NCI-H1048 (cell line): Measurements from ENCODE around the gene AKAP8.
A peak's percentile ranks its signal among the peaks of the same experiment; 100 is the strongest.
"Not testable (repeated sequence)": the region's sequence is repeated elsewhere in the genome, so short reads cannot be mapped to it uniquely, and the experiment has no call there.

Experiments used
- DNase-seq: peaks from one replicate; lab custom pipeline; 2025; lab: John Stamatoyannopoulos, UW

AKAP8 gene

DNA sequence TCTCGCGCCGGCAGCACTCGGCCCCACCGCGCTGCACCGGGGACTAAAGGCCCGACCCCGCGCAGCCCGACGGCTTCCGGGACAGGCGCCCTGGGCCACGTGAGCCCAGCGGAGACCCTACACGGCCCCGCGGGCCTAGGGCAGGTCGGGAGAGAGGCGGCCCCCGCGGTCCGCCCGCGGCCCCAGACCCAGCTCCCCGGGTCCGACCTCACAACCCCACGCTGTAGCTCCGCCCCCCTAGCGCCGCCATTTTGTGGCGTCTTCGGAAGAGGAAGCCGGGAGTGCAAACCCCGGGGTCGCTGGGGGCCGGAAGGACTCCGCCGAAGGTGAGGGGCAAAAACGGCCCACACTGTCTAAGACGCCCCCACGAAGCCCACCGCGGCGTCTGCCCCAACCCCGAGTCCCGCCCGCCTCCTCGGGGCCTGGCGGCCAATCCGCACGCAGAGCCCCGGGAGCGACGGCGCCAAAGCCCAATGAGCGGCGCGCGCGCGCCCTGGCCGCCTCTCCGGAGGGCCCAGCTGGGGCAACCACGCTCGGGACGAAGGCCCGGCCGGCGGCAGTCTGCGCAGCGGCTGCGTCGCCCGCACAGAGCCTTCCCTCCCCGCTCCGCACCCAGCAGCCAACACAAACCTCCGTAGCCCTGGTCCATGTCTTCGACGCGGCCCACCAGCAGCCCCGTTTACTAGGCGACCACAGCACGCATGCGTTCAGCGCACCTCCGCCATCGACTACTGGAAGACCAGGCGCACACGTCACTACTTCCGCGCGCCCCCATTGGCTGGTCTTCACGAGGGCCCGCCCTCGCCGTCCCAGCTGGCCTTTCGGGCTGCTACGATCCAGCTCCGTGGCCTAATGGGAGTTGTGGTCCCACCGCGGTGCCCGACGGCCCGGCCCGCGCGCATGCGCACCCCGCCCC is at the start of gene AKAP8:
TSS of gene AKAP8 (minus strand) at position 705 of the 916 bp plus-strand sequence. CDS start at position 649, 56 bp downstream.
- peak; percentile 94 for DNase-seq

DNA sequence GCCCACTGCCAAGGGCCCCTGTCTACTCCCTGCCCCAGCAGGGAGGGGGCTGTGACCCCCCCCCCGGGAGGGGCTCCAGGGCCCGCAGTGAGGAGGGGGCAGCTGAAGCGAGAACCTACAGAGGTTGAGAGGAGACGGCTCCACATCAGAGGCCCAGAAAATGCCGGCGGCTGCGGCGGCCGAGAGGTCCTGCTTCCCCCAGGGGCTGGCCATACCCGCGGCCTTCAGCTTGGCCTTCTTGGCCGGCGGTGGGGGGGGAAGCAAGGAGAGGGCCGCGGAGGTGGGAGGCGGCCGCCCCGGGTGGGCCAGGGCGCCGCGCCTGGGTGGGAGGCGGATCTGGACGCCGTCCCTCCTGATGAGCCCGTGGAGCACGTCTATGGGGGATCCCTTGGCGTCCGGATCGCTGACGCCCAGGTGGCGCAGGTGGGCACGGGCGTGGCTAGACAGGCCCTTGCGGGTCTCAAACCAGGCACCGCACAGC is 48.4 kb upstream of the AKAP8 start:
- no peak for DNase-seq

- DNase-seq: no peak
These were observed 47.7 kb upstream of the AKAP8 start for GRCh38 chr19:15427350-15427700.

GRCh38 chr19:15426485-15427349 is 47.1 kb upstream of the AKAP8 start:
- no peak for DNase-seq

GRCh38 chr19:15425321-15425950 is 45.8 kb upstream of the AKAP8 start:
- DNase-seq: no peak

GRCh38 chr19:15424692-15425272 is 45.2 kb upstream of the AKAP8 start:
- no peak for DNase-seq

DNA sequence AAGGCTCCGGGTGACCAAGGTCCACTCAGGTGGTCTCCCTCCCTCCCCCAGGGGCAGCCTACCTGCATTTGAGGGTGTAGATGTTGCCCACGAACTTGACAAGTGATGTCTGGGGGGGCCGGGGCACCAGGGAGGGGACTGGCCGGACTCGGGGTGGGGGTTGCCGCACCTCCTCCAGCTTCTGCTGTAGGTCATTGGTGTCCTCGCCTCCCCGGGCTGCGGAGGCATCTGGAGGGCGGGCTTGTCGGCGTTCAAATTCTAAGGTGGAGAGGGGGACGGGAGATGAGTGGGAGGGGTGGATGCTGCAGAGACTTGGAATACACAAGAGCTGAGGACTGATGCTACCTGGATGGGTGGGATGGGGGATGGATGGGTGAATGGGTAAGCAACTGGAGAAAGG is 44.5 kb upstream of the AKAP8 start:
- no peak for DNase-seq

DNA sequence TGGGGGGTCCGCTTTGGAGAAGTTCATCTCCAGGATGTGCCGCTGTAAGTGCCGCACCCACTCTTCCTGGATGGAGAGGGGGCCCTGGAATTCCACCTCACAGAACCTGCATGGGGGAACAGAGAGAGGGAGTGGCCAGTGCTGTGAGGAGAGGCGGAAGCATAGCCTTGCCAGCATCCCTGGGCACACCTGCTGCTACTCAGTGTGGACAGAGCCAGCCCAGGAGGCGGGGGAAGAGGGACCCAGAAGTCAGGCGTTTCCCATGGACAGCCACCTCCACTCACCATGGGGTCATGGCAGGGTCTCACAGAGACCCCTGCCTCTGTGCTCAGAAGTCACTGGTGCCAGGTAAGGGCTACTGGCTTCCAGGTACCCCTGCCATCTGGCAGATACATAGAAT is 43.5 kb upstream of the AKAP8 start:
- DNase-seq: no peak

DNA sequence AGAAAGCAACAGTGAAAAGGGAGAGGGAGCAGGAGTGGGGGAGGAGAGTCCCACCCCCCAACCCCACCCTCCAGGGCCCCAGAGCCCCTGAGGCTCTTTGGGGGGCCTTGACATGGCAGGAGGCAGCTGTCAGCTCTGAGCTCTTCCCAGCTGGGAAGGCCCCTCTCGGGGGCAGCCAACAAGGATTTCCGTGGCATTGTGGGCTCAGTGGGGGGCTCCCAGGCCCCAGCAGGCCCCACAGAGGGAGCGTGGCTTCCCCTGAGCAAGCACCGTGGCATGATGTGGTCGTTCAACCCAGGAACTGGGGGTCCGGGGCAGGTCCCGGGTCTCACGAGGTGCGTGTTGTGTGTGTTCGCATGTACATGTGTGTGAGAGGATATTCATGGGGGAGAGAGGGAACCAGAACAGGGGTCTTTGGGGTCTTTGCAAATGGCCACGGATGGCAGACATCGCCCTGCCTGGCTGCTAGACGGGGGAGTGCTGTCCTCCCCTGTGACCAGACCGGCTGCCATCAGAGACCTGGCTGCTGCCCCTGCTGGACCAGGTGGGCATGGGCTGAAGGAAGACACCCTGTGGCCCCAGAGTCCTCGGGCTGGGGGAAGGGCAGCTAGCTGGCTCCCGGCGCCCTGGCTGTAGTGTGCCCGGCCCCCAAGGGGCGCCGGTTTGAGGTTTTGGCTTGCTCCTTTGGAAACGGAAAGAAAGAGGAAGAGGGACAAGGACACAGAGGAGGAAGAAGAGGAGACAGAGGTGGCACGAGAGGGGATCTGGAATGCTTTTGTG is 42.9 kb upstream of the AKAP8 start:
- DNase-seq: no peak

GRCh38 chr19:15421721-15422260 is 42.2 kb upstream of the AKAP8 start:
- no peak for DNase-seq

GRCh38 chr19:15421136-15421695 is 41.6 kb upstream of the AKAP8 start:
- DNase-seq: no peak

GRCh38 chr19:15419413-15420025 is 39.9 kb upstream of the AKAP8 start:
- no peak for DNase-seq

DNA sequence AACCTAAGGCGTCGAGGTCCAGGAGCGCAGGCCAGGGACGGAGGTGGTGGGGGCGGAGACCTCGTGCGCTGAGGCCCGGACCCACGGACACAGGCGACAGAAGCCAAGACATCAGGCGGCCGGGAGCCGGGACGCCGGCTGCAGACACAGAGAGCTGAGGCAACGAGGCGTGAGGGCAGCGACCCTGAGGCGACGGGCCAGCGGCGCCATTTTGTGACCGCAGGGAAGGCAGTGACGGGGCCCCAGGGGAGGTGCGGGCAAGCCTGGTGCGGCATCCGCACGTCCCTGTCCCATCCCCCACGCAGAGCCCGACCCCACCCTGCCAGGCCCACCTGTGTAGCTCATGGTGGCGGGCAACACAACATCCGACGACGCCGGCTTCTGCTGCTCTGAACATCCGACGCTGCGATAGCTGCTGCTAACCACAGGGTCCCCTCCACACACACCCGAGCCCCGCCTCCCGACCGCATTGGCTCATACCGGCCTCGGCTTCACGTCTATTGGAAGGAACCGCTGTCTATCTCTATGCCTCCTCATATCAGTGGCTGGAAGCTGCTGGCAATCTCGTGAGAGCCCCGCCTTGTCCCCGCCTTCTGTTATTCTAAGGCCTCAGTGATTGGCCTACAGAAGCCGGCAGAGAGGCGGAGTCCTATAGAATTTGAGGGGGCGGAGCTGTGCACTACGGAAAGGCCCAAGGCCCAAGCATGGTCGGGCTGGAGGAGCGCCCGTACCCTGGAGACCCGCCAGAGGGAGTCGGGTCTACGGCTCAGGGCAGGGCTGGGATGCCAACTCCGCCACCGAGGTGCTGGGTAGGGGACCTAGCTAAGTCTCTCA is 39.2 kb upstream of the AKAP8 start, which contains the start of gene AKAP8L:
TSS of gene AKAP8L (minus strand) at position 410 of the 834 bp plus-strand sequence. CDS start at position 345, 65 bp downstream.
- peak; percentile 96 for DNase-seq

- no peak for DNase-seq
These were observed 38.6 kb upstream of the AKAP8 start for GRCh38 chr19:15418231-15418578.

GRCh38 chr19:15417699-15418098 is 38.1 kb upstream of the AKAP8 start:
- DNase-seq: no peak

DNA sequence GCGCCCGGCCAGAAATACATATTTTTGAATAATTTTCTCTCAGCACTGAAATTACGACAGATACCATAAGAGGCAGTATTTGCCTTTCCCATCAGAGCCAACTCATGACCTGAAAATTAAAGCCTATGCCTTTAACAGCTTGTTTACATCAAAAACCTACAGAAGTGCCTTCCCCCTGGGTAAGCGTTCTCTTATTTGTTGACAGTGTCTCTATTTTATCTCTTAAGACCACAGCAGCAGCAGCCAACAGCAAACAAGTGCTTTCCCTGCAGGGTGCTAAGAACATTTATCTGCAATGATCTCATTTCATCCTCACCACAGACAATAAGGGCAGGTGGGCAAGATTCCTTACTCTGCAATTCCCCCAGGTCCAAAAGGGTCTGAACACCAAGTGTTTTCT is 33.2 kb upstream of the AKAP8 start:
- DNase-seq: no peak

DNA sequence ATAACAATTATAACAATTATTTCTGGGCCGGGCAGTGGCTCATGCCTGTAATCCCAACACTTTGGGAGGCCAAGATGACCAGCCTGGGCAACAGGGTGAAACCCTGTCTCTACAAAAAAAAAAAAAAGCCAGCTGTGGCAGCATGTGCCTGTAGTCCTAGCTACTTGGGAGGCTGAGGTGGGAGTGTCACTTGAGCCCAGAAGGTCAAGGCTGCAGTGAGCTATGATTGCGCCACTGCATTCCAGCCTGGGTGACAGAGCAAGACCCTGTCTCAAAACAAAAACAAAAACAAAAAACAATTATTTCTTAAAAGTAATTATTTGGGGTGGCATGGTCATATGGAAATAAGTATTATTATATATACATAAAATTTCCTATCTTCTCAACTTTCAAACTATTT is 31.8 kb upstream of the AKAP8 start:
- DNase-seq: not testable (repeated sequence)

DNA sequence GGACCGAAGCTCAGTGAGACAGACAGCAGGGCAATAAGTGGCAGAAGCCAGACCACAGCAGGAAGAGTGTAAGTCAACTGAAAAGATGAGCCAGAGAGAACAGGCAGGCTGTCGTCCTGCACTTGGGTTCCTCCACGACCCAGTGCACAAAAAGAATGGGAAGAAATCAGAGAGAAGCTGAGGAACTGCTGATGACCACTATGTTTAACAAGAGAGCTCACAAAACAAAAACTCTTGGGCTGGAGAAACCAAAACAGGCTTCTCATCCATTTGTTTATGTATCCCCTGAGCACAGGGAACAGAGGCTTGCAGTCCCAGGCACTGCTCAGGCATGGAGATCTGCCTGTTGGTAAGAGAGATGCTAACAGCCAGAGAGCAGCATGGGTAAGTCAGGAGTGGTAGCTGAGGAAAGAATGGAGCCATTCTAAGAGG is 25.2 kb upstream of the AKAP8 start:
- DNase-seq: no peak
